Left lung (tissue), 10 donors: Measurements from ENCODE around the gene SPOPL. TPM values are rescaled to one million over a fixed set of nuclear protein-coding genes. Genes with fewer than 3 reads are reported as not detected.
"Not testable (repeated sequence)": the region's sequence is repeated elsewhere in the genome, so short reads cannot be mapped to it uniquely, and the experiment has no call there.

ENCODE experiments used
- ATAC-seq: fragments of 200-7000 bp; cut with Tn5 transposase; one replicate; pipeline ENCODE4 v1.9.1; 2020; ENCODE audit warnings: moderate library complexity
- DNase-seq, 4 donors: peaks; one replicate each; pipeline ENCODE4 v3.0.0-alpha.2; 2013 to 2020
- H3K27ac ChIP-seq, 2 donors: fragments of 200-600 bp; sonication (generic) in 1 of 2; one replicate each; pipeline versions ENCODE4 v1.5.0 to v1.8.0; 2020 to 2021
- H3K27me3 ChIP-seq, 2 donors: fragments of 200-600 bp; sonication (generic) in 1 of 2; one replicate each; pipeline versions ENCODE4 v1.5.0 to v1.8.0; 2020 to 2021
- H3K36me3 ChIP-seq, 2 donors: fragments of 200-600 bp; sonication (generic) in 1 of 2; one replicate each; pipeline versions ENCODE4 v1.5.0 to v1.8.0; 2020 to 2021
- H3K4me1 ChIP-seq, 2 donors: fragments of 200-600 bp; one replicate each; pipeline ENCODE4 v1.8.0; 2021
- H3K4me3 ChIP-seq, 2 donors: fragments of 200-600 bp; sonication (generic) in 1 of 2; one replicate each; pipeline versions ENCODE4 v1.5.0 to v1.8.0; 2020 to 2021; ENCODE audit warnings: mild to moderate bottlenecking in 1 of 2
- H3K9me3 ChIP-seq, 2 donors: fragments of 200-600 bp; sonication (generic) in 1 of 2; one replicate each; pipeline versions ENCODE4 v1.5.0 to v1.8.0; 2020 to 2021
- intact Hi-C, 2 donors: fragments of 100-400 bp; cut with DNase I; formaldehyde crosslinking; loops; one replicate each; pipeline versions ENCODE4 v1.11.2 to v1.14.2; 2022
- polyA plus RNA-seq, 6 donors: library from polyadenylated mRNA; unstranded; fragments of 120-200 nt; gene quantifications; one replicate each; pipeline ENCODE4 v1.2.1, GENCODE V29; 2013; ENCODE audit not compliant: insufficient read length in 6 of 6
- total RNA-seq, 2 donors: library from RNA; stranded (reverse); fragmentation: NEBNext Ultra II Directional; extraction: Animal tissue kit (Norgen Biotek cat#: 25700); gene quantifications; one replicate each; pipeline ENCODE4 v1.2.1, GENCODE V29; 2021
- TF ChIP-seq, protein P1 (sequence below), 2 donors: fragments of 200-600 bp; sonication (generic) in 1 of 2; IDR thresholded peaks; one replicate each; pipeline versions ENCODE4 v1.5.0 to v1.8.0; 2021; ENCODE audit warnings: antibody characterized with exemption in 2 of 2
- donor health status: DM: no; HTN: yes; CAD: no.
- donor health status: DM: no; HTN: no; CAD: no.

SPOPL gene
- total and polyA plus RNA-seq, 8 donors: 23.2 to 32.8 (median 25.8) TPM

DNA sequence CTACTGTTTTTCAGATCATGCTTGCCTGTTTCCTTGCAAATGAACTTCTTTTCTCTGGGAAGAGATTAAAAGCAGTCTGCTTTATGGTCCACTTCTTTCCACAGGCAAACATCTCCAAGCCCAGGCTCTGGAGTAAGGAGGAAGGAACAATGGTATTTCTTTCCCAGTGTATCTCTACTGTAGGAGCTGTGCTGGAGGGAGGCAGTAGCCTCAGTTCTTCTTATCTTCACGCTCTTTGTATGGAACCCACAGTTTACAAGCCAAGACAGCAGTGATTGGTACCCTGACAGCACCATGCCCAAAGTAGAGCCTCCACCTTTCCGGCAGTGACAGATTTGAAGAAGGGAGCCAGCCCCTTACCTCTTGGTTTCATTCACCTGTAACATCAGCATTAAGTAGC, 35.2 kb downstream of the SPOPL start:
- intact Hi-C loops: no loop called here
- DNase-seq: no peak
- H3K27ac ChIP-seq: no peak overlapping the region
- peaks cover 0 to 3% of the 10 kb centered on the region in 2 donors for H3K36me3 ChIP-seq
- no peak for ATAC-seq
- H3K4me1 ChIP-seq: no peaks in the 10 kb centered on the region
- TF ChIP-seq, protein P1, sequence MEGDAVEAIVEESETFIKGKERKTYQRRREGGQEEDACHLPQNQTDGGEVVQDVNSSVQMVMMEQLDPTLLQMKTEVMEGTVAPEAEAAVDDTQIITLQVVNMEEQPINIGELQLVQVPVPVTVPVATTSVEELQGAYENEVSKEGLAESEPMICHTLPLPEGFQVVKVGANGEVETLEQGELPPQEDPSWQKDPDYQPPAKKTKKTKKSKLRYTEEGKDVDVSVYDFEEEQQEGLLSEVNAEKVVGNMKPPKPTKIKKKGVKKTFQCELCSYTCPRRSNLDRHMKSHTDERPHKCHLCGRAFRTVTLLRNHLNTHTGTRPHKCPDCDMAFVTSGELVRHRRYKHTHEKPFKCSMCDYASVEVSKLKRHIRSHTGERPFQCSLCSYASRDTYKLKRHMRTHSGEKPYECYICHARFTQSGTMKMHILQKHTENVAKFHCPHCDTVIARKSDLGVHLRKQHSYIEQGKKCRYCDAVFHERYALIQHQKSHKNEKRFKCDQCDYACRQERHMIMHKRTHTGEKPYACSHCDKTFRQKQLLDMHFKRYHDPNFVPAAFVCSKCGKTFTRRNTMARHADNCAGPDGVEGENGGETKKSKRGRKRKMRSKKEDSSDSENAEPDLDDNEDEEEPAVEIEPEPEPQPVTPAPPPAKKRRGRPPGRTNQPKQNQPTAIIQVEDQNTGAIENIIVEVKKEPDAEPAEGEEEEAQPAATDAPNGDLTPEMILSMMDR (IDR thresholded peaks at IDR 0.05): no peak
- H3K9me3 ChIP-seq: peaks cover 0 to 5% of the 10 kb centered on the region in 2 donors
- H3K27me3 ChIP-seq: no peaks in the 10 kb centered on the region
- no peak overlapping the region for H3K4me3 ChIP-seq

DNA sequence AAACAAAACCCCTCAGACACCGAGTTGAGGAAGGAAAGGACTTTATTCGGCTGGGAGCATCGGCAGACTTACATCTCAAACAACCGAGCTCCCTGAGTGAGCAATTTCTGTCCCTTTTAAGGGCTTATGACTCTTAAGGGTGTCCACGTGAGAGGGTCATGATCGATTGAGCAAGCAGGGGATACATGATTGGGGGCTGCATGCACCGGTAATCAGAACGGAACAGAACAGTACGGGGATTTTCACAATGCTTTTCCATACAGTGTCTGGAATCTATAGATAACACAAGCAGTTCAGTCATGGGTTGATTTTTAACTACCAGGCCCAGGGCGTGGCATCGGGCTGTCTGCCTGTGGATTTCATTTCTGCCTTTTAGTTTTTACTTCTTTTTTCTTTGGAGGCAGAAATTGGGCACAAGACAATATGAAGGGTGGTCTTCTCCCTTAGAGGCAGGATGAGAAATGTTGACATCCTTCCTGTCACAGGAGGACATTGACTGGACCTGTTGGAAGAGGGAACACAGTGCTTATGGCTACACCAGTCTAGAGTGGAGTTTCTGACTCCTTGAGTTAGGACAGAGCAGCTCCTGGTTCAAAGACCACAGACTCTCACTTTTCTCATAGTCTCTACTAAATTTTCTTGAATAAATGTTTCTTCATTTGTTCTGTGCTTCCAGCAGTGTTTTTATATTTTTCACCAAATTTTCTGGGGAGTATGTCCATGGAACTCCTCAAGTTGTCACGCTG, 35.8 kb downstream of the SPOPL start:
- DNase-seq (no peak), ATAC-seq (no peak)
- TF ChIP-seq, protein P1 (IDR thresholded peaks at IDR 0.05): no peak
- H3K27me3 ChIP-seq: no peaks in the 10 kb centered on the region
- H3K9me3 ChIP-seq: peaks cover 0 to 5% of the 10 kb centered on the region in 2 donors
- H3K36me3 ChIP-seq: peaks cover 0 to 3% of the 10 kb centered on the region in 2 donors
- intact Hi-C loops: no loop called here
- H3K4me3 ChIP-seq: no peak overlapping the region
- H3K27ac ChIP-seq: no peak overlapping the region
- H3K4me1 ChIP-seq: no peaks in the 10 kb centered on the region

DNA sequence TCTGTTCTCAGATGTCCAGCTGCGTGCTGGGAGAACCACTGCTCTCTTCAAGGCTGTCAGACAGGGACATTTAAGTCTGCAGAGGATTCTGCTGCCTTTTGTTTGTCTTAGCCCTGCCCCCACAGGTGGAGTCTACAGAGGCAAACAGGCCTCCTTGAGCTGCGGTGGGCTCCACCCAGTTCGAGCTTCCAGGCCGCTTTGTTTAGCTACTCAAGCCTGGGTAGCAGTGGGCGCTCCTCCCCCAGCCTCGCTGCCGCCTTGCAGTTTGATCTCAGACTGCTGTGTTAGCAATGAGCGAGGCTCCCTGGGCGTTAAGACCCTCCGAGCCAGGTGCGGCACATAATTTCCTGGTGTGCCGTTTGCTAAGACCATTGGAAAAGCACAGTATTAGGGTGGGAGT, 42.6 kb downstream of the SPOPL start:
- peak in 1 of 4 donors; percentile 42 for DNase-seq
- H3K27me3 ChIP-seq, ATAC-seq, H3K36me3 ChIP-seq, H3K9me3 ChIP-seq, H3K27ac ChIP-seq, H3K4me3 ChIP-seq, H3K4me1 ChIP-seq, intact Hi-C loops: not testable (repeated sequence)

DNA sequence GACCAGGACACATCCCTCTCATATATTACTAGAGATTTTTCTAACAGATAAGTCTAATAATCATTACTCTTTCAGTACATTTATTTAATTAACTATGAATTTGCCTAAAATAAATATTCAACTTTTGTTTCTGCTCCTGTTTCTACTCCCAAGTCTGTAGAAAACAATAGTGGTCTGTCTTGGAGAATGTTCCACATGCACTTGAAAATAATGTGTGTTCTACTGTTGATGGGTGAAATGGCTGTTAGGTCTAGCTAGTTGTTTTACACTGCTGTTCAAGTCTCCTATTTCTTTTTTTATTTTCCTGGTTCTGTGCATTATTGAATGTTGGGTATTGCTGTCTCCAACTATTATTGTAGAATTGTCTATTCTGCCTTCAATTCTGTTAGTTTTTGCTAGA, 47.2 kb downstream of the SPOPL start:
- Histone ChIP-seq H3K9me3 (no peaks in the 10 kb centered on the region), H3K4me3 (no peak overlapping the region), H3K27ac (no peak overlapping the region), H3K36me3 (peaks cover 0 to 12% of the 10 kb centered on the region in 2 donors), H3K27me3 (no peaks in the 10 kb centered on the region), H3K4me1 (no peaks in the 10 kb centered on the region)
- intact Hi-C loops: no loop called here
- ATAC-seq (no peak), DNase-seq (no peak)
- TF ChIP-seq, protein P1 (IDR thresholded peaks at IDR 0.05): no peak

DNA sequence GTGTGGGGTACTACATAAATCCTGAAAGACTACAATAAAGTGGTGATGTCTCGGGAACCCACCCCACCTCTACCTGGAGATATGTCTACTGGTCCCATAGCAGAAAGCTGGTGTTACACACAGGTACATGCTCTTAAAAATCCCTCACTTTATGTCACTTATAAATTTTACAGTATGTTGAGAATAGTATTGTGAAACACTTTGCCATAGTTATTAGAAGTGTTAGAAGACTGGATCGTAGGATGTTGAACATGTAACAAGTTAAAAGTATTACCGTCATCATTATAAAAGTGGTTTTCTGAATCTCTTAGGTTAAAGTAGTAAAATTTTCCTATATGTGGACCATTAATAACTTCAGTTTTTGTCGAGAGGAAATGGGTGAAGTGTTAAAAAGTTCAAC, 48.6 kb downstream of the SPOPL start:
- Histone ChIP-seq H3K27me3 (no peaks in the 10 kb centered on the region), H3K4me1 (no peaks in the 10 kb centered on the region), H3K9me3 (no peaks in the 10 kb centered on the region), H3K4me3 (no peak overlapping the region), H3K27ac (no peak overlapping the region), H3K36me3 (peaks cover 0 to 23% of the 10 kb centered on the region in 2 donors)
- intact Hi-C loops: no loop called here
- DNase-seq: no peak
- TF ChIP-seq, protein P1 (IDR thresholded peaks at IDR 0.05): no peak
- ATAC-seq: no peak
